ENCODE measurements around the gene METTL22. TPM values are rescaled to one million over a fixed set of nuclear protein-coding genes. Genes with fewer than 3 reads are reported as not detected.
A peak's percentile ranks its signal among the peaks of the same experiment; 100 is the strongest.

Gene METTL22
- total RNA-seq, 1 donor from 2014 or later, result 49.6 TPM

DNA sequence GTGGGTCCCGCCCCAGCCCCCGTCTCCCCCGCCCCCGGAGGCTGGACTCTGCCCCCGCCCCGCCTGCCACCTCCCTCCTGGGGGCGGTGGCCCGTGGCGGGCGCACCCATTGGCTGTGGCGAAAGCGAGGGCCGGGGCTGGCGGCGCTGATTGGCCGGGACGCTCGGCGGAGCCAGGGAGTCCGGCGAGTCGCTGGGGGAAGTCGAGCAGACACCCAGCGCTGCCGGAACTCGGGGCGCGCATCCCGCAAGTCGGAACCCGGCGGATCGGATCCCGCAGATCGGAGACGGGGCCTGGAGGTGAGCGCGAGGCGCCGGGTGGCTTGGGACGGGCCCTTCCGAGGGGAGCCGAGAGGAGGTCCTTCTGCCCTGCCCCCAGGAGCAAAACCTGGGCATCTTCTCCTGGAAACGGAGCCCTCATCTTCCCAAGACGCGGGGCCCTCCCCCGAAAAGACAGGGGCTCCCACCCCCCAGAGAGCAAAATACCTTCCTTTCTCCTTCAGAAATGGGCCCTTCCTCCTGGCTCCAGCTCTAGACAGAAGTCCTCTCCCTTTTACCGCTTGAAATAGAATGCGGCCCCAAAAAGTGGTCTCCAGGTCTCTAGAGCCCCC is 53.0 kb downstream of the METTL22 start, which contains the start of gene ABAT:
Gene ABAT, plus strand, starts transcription at position 205 of the 610 bp plus-strand sequence. CDS start 61,123 bp downstream, outside the sequence.
- peak within 1 kb of the TSS; percentile 84 for H3K27ac Mint-ChIP-seq
- DNase-seq, result peak; percentile 87
- ChIA-PET POLR2A (interaction anchor here (0.8 to 2.0 kb wide), 4 partner anchors 52 to 194 kb away, joined by 3 to 8 read pairs (median 3); partner anchors contain the start of genes CARHSP1 and TMEM186), CTCF (interaction anchor here (0.6 kb wide), 1 partner anchor 466 kb away, joined by 3 read pairs; no protein-coding TSS in a partner anchor)
- H3K9me3 Mint-ChIP-seq, result peaks cover under 1% of the 10 kb centered on the region
- intact Hi-C loops (cut with micrococcal nuclease), result loop anchor here (1.0 to 10.0 kb wide), 4 partner anchors 50 to 195 kb away; partner anchors contain the start of genes CARHSP1, METTL22, PMM2 and TMEM186
- H3K27me3 Mint-ChIP-seq, result no peaks in the 10 kb centered on the region
- H3K4me3 Mint-ChIP-seq, result peak within 1 kb of the TSS; percentile 90
- TF ChIP-seq CTCF (IDR thresholded peaks at IDR 0.05), result no peak
- ATAC-seq (ENCODE audit: low read depth), result peak; percentile 99
- peaks cover 7% of the 10 kb centered on the region for H3K36me3 Mint-ChIP-seq (ENCODE audit: low read depth)
- peaks cover 23% of the 10 kb centered on the region for H3K4me1 Mint-ChIP-seq

DNA sequence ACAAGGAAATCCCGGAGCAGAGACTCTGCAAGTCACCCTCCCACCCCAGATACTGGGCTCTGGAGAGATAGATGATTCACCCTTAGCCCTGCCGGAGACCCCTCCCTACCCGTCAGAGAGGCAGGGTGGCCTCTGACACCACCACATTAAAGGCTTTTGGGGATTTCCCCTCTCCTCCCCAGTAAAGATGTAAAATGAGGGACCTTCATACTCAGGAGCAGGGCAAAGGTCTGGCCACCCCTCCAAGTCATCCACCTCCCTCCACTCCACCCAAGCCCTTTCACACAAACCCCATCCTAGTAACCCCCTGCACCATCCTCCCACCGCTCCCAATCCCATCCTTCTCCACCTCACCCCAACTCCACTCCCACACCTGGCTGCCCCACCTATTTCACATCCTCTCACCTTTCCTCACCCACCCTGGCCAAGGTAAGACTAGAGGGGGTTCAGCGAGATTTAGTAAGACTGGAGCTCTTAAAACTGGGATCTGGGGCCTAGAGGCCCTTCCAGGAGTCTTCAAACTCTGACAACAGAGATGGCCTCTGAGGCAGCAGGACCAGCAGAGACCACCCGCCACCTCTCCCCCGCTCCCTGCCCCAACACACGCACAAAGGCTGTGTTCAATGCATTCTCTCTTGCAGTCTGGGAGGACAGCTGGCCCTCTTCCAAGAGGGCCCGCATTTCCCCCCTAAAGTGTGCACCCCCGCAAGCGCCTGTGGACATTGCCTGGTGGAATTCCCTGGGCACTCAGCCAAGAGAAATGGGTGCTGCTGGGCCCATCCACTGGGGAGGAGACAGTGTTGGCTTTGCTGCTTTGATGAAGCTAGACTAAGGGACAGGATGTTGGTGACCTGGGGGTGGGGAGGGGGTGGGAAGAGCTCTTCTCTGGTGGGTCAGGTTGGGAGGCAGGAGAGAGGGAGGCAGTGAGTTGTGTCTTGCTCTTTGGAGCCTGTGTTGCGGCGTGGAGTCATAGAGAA is 54.0 kb downstream of the METTL22 start:
- peak overlapping the region; percentile 90 for H3K4me3 Mint-ChIP-seq
- DNase-seq (no peak), ATAC-seq (ENCODE audit: low read depth) (peak; percentile 35)
- H3K4me1 Mint-ChIP-seq, result peaks cover 31% of the 10 kb centered on the region
- TF ChIP-seq CTCF (IDR thresholded peaks at IDR 0.05), result no peak
- H3K36me3 Mint-ChIP-seq (ENCODE audit: low read depth), result peaks cover 14% of the 10 kb centered on the region
- H3K27ac Mint-ChIP-seq, result peak overlapping the region; percentile 84
- CTCF ChIA-PET, result interaction anchor here (0.6 kb wide), 1 partner anchor 204 kb away, joined by 3 read pairs; no protein-coding TSS in a partner anchor
- intact Hi-C loops (cut with micrococcal nuclease), result loop anchor here (10.0 kb wide), 1 partner anchor 49 kb away; no protein-coding TSS in a partner anchor
- POLR2A ChIA-PET, result interaction anchor here (0.6 to 2.0 kb wide), 7 partner anchors 10 to 193 kb away, joined by 3 to 8 read pairs (median 3); partner anchors contain the start of genes CARHSP1 and TMEM186
- H3K27me3 Mint-ChIP-seq, result no peaks in the 10 kb centered on the region
- H3K9me3 Mint-ChIP-seq, result peaks cover 6% of the 10 kb centered on the region

GRCh38 chr16:8676160-8676547 is 54.7 kb downstream of the METTL22 start:
- no peaks in the 10 kb centered on the region for H3K27me3 Mint-ChIP-seq
- ChIA-PET CTCF (no interaction called here), POLR2A (interaction anchor here (0.6 to 2.0 kb wide), 3 partner anchors 54 to 193 kb away, joined by 3 to 8 read pairs (median 4); partner anchors contain the start of gene CARHSP1)
- H3K9me3 Mint-ChIP-seq, result peaks cover 6% of the 10 kb centered on the region
- intact Hi-C loops (cut with micrococcal nuclease), result loop anchor here (10.0 kb wide), 1 partner anchor 49 kb away; no protein-coding TSS in a partner anchor
- peaks cover 14% of the 10 kb centered on the region for H3K36me3 Mint-ChIP-seq (ENCODE audit: low read depth)
- no peak for TF ChIP-seq CTCF (IDR thresholded peaks at IDR 0.05)
- ATAC-seq (ENCODE audit: low read depth) (no peak), DNase-seq (no peak)
- H3K27ac Mint-ChIP-seq, result peak overlapping the region; percentile 27
- H3K4me3 Mint-ChIP-seq, result peak overlapping the region; percentile 90
- peaks cover 37% of the 10 kb centered on the region for H3K4me1 Mint-ChIP-seq

DNA sequence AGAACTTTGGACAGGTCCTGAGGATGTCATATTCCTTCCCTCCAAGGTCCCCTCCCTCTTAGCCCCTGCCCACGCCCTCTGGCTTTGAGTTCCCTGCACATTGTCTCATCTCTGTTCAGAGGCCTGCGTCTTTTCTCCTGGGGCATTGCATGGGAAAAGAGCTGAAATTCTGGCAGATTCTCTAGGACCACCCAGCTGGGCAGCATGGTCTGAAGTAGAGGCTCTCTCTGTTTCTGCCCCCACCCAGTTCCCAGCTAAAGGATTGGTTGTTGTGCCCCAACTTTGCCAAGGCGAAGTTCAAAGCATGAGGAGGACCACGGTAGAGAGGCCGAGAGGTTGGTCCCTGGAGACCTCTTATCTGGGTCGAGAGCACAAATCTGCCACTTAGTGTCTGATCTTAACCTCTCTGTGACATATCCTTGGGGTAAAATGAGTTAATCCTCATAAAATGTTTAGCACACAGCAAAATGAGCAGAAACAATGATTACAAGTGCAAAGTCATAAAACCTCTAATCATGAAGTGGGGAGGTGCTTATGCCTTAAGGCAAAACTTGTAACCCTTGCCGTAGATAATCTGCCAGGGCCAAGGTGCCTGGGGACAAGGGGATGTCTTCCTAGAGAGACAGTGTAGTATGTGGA is 55.4 kb downstream of the METTL22 start:
- Mint-ChIP-seq H3K27ac (no peak overlapping the region), H3K4me3 (no peak overlapping the region), H3K9me3 (peaks cover 6% of the 10 kb centered on the region), H3K4me1 (peaks cover 37% of the 10 kb centered on the region), H3K27me3 (no peaks in the 10 kb centered on the region), H3K36me3 (ENCODE audit: low read depth) (peaks cover 14% of the 10 kb centered on the region)
- no peak for TF ChIP-seq CTCF (IDR thresholded peaks at IDR 0.05)
- CTCF ChIA-PET, result no interaction called here
- POLR2A ChIA-PET, result interaction anchor here (2.0 kb wide), 1 partner anchor 192 kb away, joined by 8 read pairs; the partner anchor contains the start of gene CARHSP1
- intact Hi-C loops (cut with micrococcal nuclease), result loop anchor here (10.0 kb wide), 1 partner anchor 48 kb away; no protein-coding TSS in a partner anchor
- DNase-seq (no peak), ATAC-seq (ENCODE audit: low read depth) (no peak)
